ENCODE measurements around the gene FYB2. TPM values are rescaled to one million over a fixed set of nuclear protein-coding genes. Genes with fewer than 3 reads are reported as not detected.

Gene FYB2
- total and polyA plus RNA-seq, 7 experiments from 2014 or later = not detected

DNA sequence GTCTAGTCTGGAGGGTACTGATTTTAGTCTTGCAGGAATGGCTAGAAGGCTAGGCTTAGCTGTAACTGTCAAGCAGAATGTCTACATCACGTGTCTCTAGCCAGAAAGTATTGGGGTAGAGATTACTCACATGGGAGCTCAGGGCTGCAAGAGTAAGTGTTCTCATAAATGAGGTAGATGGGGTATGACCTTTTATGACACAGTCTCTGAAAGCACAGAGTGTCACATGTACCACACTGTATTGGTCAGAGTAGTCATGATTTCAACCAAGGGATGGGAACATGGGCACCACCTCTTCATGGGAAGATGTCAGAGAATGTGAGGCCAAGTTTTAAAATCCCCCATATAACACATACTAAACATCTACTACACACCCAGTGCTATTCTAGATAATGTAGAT is 2.9 kb downstream of the FYB2 start:
- Mint-ChIP-seq H3K4me3 (no peak overlapping the region), H3K27me3 (peaks cover 2 to 32% (median 26%) of the 10 kb centered on the region in 5 donors), H3K9me3 (peaks cover 0 to 14% (median 0%) of the 10 kb centered on the region in 11 donors), H3K4me1 (no peaks in the 10 kb centered on the region), H3K27ac (no peak overlapping the region), H3K36me3 (peaks cover 0 to 3% (median 0%) of the 10 kb centered on the region in 5 donors)
- no peak for ATAC-seq
- H3K4me3 ChIP-seq (ENCODE audit: low read length) = no peak overlapping the region
- no peaks in the 10 kb centered on the region for H3K36me3 ChIP-seq (ENCODE audit: control insufficient read depth in 2 of 3, insufficient read depth in 3 of 3, low read length in 3 of 3)
- intact Hi-C loops (cut with micrococcal nuclease) = no loop called here
- no peaks in the 10 kb centered on the region for H3K9me3 ChIP-seq (ENCODE audit: control insufficient read depth in 2 of 3, low read length in 3 of 3)
- H3K27ac ChIP-seq (ENCODE audit: low read depth, low read length) = no peak overlapping the region
- no peak for DNase-seq
- POLR2A ChIA-PET = no interaction called here
- H3K4me1 ChIP-seq (ENCODE audit: control insufficient read depth in 2 of 2, insufficient read depth in 2 of 2, low read length in 2 of 2) = no peaks in the 10 kb centered on the region
- CTCF ChIA-PET = no interaction called here
- H3K27me3 ChIP-seq (ENCODE audit: control insufficient read depth in 2 of 2, insufficient read depth in 2 of 2, low read length in 2 of 2) = peaks cover 0 to 5% of the 10 kb centered on the region in 2 donors

- Mint-ChIP-seq H3K4me3 (no peak overlapping the region), H3K9me3 (peaks cover 0 to 14% (median 0%) of the 10 kb centered on the region in 11 donors), H3K27ac (no peak overlapping the region), H3K36me3 (peaks cover 0 to 3% (median 0%) of the 10 kb centered on the region in 5 donors), H3K27me3 (peaks cover 5 to 42% (median 30%) of the 10 kb centered on the region in 5 donors), H3K4me1 (no peaks in the 10 kb centered on the region)
- ATAC-seq (no peak), DNase-seq (no peak)
- intact Hi-C loops (cut with micrococcal nuclease) = no loop called here
- ChIA-PET POLR2A (no interaction called here), CTCF (no interaction called here)
- no peak overlapping the region for H3K4me3 ChIP-seq (ENCODE audit: low read length)
- H3K27ac ChIP-seq (ENCODE audit: low read depth, low read length) = no peak overlapping the region
- H3K9me3 ChIP-seq (ENCODE audit: control insufficient read depth in 2 of 3, low read length in 3 of 3) = no peaks in the 10 kb centered on the region
- H3K36me3 ChIP-seq (ENCODE audit: control insufficient read depth in 2 of 3, insufficient read depth in 3 of 3, low read length in 3 of 3) = no peaks in the 10 kb centered on the region
- no peaks in the 10 kb centered on the region for H3K4me1 ChIP-seq (ENCODE audit: control insufficient read depth in 2 of 2, insufficient read depth in 2 of 2, low read length in 2 of 2)
- peaks cover 0 to 5% of the 10 kb centered on the region in 2 donors for H3K27me3 ChIP-seq (ENCODE audit: control insufficient read depth in 2 of 2, insufficient read depth in 2 of 2, low read length in 2 of 2)
Measured at GRCh38 chr1:56814205-56814604, 5.0 kb downstream of the FYB2 start.

DNA sequence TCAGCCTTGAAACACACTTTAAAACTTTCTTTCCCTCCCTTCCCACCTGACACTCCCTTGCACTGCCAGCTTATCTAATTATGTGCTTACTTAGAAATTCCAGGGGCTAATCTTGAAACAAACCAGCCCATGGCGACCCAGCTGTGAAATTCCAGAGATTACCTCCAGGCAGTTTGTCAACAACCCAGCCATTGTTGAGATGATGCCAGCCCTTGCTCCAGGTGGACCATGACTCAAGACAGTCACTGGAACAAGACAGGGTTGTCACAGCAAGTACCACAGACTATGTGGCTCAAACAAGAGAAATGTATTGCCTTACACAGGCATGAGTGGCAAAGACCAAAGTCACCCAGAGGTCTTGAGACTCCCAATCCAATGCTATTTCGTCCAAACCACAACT is 7.9 kb downstream of the FYB2 start:
- CTCF ChIA-PET = interaction anchor here (1.7 kb wide), 1 partner anchor 10 kb away, joined by 4 read pairs; no protein-coding TSS in a partner anchor

GRCh38 chr1:56808410-56808809 is 10.8 kb downstream of the FYB2 start:
- H3K27me3 Mint-ChIP-seq = peaks cover 5 to 37% (median 21%) of the 10 kb centered on the region in 5 donors
- H3K36me3 ChIP-seq (ENCODE audit: control insufficient read depth in 2 of 3, insufficient read depth in 3 of 3, low read length in 3 of 3) = no peaks in the 10 kb centered on the region
- POLR2A ChIA-PET = no interaction called here
- H3K36me3 Mint-ChIP-seq = peaks cover 0 to 3% (median 0%) of the 10 kb centered on the region in 5 donors
- no peak overlapping the region for H3K4me3 ChIP-seq (ENCODE audit: low read length)
- CTCF ChIA-PET = no interaction called here
- DNase-seq (no peak), ATAC-seq (no peak)
- no peaks in the 10 kb centered on the region for H3K4me1 ChIP-seq (ENCODE audit: control insufficient read depth in 2 of 2, insufficient read depth in 2 of 2, low read length in 2 of 2)
- no peaks in the 10 kb centered on the region for H3K4me1 Mint-ChIP-seq
- H3K27ac ChIP-seq (ENCODE audit: low read depth, low read length) = no peak overlapping the region
- no peak overlapping the region for H3K27ac Mint-ChIP-seq
- H3K9me3 ChIP-seq (ENCODE audit: control insufficient read depth in 2 of 3, low read length in 3 of 3) = no peaks in the 10 kb centered on the region
- peaks cover 0 to 5% of the 10 kb centered on the region in 2 donors for H3K27me3 ChIP-seq (ENCODE audit: control insufficient read depth in 2 of 2, insufficient read depth in 2 of 2, low read length in 2 of 2)
- no peak overlapping the region for H3K4me3 Mint-ChIP-seq
- H3K9me3 Mint-ChIP-seq = peaks cover 0 to 4% (median 0%) of the 10 kb centered on the region in 11 donors
- intact Hi-C loops (cut with micrococcal nuclease) = no loop called here

More for the DNA sequence above, 7.9 kb downstream of the FYB2 start:
- no peak overlapping the region for H3K4me3 Mint-ChIP-seq
- Histone ChIP-seq H3K4me3 (ENCODE audit: low read length) (no peak overlapping the region), H3K27ac (ENCODE audit: low read depth, low read length) (no peak overlapping the region), H3K4me1 (ENCODE audit: control insufficient read depth in 2 of 2, insufficient read depth in 2 of 2, low read length in 2 of 2) (no peaks in the 10 kb centered on the region), H3K9me3 (ENCODE audit: control insufficient read depth in 2 of 3, low read length in 3 of 3) (no peaks in the 10 kb centered on the region), H3K36me3 (ENCODE audit: control insufficient read depth in 2 of 3, insufficient read depth in 3 of 3, low read length in 3 of 3) (no peaks in the 10 kb centered on the region), H3K27me3 (ENCODE audit: control insufficient read depth in 2 of 2, insufficient read depth in 2 of 2, low read length in 2 of 2) (peaks cover 0 to 5% of the 10 kb centered on the region in 2 donors)
- DNase-seq = no peak
- H3K36me3 Mint-ChIP-seq = peaks cover 0 to 3% (median 0%) of the 10 kb centered on the region in 5 donors
- POLR2A ChIA-PET = no interaction called here
- ATAC-seq = no peak
- peaks cover 5 to 36% (median 27%) of the 10 kb centered on the region in 5 donors for H3K27me3 Mint-ChIP-seq
- peaks cover 0 to 14% (median 0%) of the 10 kb centered on the region in 11 donors for H3K9me3 Mint-ChIP-seq
- intact Hi-C loops (cut with micrococcal nuclease) = no loop called here
- H3K27ac Mint-ChIP-seq = no peak overlapping the region
- H3K4me1 Mint-ChIP-seq = no peaks in the 10 kb centered on the region

DNA sequence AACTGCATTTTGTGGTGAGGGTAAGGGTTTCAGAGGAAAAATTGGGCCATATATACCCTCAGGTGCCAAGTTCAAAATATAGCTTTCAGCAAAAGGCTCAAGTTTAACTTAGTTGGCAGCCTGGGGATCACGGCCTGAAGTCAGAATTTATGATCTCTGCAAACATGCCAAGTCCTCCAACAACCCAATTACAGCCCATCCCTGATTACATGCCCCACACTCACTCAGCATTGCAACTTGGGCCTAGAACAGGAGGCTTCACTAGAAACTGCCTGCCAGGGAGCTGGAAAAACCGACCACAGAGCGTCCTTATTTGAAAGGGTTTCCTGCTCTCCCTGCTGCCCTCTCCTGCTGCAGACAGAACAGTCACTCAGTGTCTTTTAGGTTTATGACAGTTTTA is 12.4 kb downstream of the FYB2 start:
- H3K27me3 Mint-ChIP-seq = peaks cover 0 to 24% (median 16%) of the 10 kb centered on the region in 5 donors
- intact Hi-C loops (cut with micrococcal nuclease) = no loop called here
- no peak overlapping the region for H3K4me3 ChIP-seq (ENCODE audit: low read length)
- H3K27ac ChIP-seq (ENCODE audit: low read depth, low read length) = no peak overlapping the region
- peaks cover 0 to 4% of the 10 kb centered on the region in 2 donors for H3K27me3 ChIP-seq (ENCODE audit: control insufficient read depth in 2 of 2, insufficient read depth in 2 of 2, low read length in 2 of 2)
- H3K9me3 Mint-ChIP-seq = peaks cover 0 to 4% (median 0%) of the 10 kb centered on the region in 11 donors
- no peaks in the 10 kb centered on the region for H3K9me3 ChIP-seq (ENCODE audit: control insufficient read depth in 2 of 3, low read length in 3 of 3)
- no peaks in the 10 kb centered on the region for H3K36me3 ChIP-seq (ENCODE audit: control insufficient read depth in 2 of 3, insufficient read depth in 3 of 3, low read length in 3 of 3)
- no peaks in the 10 kb centered on the region for H3K4me1 ChIP-seq (ENCODE audit: control insufficient read depth in 2 of 2, insufficient read depth in 2 of 2, low read length in 2 of 2)
- no peak for DNase-seq
- H3K36me3 Mint-ChIP-seq = no peaks in the 10 kb centered on the region
- ATAC-seq = no peak
- ChIA-PET CTCF (no interaction called here), POLR2A (no interaction called here)
- H3K27ac Mint-ChIP-seq = no peak overlapping the region
- no peak overlapping the region for H3K4me3 Mint-ChIP-seq
- H3K4me1 Mint-ChIP-seq = no peaks in the 10 kb centered on the region

- ATAC-seq (no peak), DNase-seq (no peak)
- H3K36me3 ChIP-seq (ENCODE audit: control insufficient read depth in 2 of 3, insufficient read depth in 3 of 3, low read length in 3 of 3) = no peaks in the 10 kb centered on the region
- CTCF ChIA-PET = no interaction called here
- intact Hi-C loops (cut with micrococcal nuclease) = no loop called here
- Mint-ChIP-seq H3K4me3 (no peak overlapping the region), H3K27me3 (peaks cover 0 to 6% (median 5%) of the 10 kb centered on the region in 5 donors), H3K36me3 (no peaks in the 10 kb centered on the region), H3K27ac (no peak overlapping the region), H3K4me1 (no peaks in the 10 kb centered on the region), H3K9me3 (peaks cover 0 to 4% (median 0%) of the 10 kb centered on the region in 11 donors)
- POLR2A ChIA-PET = no interaction called here
- no peak overlapping the region for H3K27ac ChIP-seq (ENCODE audit: low read depth, low read length)
- no peaks in the 10 kb centered on the region for H3K4me1 ChIP-seq (ENCODE audit: control insufficient read depth in 2 of 2, insufficient read depth in 2 of 2, low read length in 2 of 2)
- H3K4me3 ChIP-seq (ENCODE audit: low read length) = no peak overlapping the region
- no peaks in the 10 kb centered on the region for H3K9me3 ChIP-seq (ENCODE audit: control insufficient read depth in 2 of 3, low read length in 3 of 3)
- H3K27me3 ChIP-seq (ENCODE audit: control insufficient read depth in 2 of 2, insufficient read depth in 2 of 2, low read length in 2 of 2) = no peaks in the 10 kb centered on the region
Measured at GRCh38 chr1:56803561-56804156, 15.5 kb downstream of the FYB2 start.
